SK-N-DZ (cell line): Measurements from ENCODE around the gene ANK2.

Source experiments
- DNase-seq: peaks from one replicate; pipeline ENCODE4 v3.0.0-alpha.2; 2015; ENCODE audit warnings: low spot score

Gene ANK2

GRCh38 chr4:113335746-113336145, 286.3 kb downstream of the ANK2 start:
- DNase-seq: no peak

- DNase-seq: no peak
Measured at GRCh38 chr4:113336556-113336955, 287.1 kb downstream of the ANK2 start.

GRCh38 chr4:113339430-113339813, 290.0 kb downstream of the ANK2 start:
- no peak for DNase-seq

- no peak for DNase-seq
Measured at GRCh38 chr4:113344100-113344499, 294.6 kb downstream of the ANK2 start.

- DNase-seq: no peak
Measured at GRCh38 chr4:113347245-113347644, 297.8 kb downstream of the ANK2 start.

- no peak for DNase-seq
Measured at GRCh38 chr4:113349430-113349829, 300.0 kb downstream of the ANK2 start.

DNA sequence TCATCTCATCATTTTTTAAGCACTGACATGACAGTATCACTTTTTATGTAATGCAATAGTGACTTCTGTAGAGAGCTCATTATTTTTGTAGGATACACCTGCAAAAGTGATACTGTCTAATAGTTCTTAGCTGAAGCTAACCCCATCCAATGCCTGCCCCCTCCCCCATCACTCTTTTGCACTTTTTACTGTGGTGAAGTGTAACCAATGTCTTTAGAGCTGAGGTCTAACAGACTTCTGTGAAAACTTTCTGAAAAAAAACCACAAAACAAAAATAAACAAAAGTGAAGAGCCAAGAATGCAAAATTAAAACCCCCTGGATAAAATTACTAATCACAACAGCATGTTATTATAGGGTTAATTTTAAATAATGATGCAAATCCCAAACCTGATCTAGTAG, 301.1 kb downstream of the ANK2 start:
- DNase-seq: no peak

GRCh38 chr4:113355550-113356371, 306.3 kb downstream of the ANK2 start:
- DNase-seq: no peak

DNA sequence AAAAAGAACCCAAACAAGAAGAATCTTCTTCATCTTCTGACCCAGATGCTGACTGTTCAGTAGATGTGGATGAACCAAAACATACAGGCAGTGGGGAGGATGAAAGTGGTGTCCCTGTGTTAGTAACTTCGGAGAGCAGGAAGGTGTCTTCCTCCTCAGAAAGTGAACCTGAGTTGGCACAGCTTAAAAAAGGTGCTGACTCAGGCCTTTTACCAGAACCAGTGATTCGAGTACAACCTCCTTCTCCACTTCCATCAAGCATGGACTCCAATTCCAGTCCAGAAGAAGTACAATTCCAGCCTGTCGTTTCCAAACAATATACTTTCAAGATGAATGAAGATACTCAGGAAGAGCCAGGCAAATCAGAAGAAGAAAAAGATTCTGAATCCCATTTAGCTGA, 307.0 kb downstream of the ANK2 start:
- DNase-seq: no peak

DNA sequence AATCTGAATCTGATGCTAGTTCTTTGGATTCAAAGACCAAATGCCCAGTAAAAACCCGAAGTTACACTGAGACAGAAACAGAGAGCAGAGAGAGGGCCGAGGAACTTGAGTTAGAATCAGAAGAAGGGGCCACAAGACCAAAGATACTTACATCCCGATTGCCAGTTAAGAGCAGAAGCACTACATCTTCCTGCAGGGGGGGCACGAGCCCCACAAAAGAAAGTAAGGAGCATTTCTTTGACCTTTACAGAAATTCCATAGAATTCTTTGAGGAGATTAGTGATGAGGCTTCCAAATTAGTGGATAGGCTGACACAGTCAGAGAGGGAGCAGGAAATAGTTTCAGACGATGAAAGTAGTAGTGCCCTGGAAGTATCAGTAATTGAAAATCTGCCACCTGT, 309.3 kb downstream of the ANK2 start:
- no peak for DNase-seq

DNA sequence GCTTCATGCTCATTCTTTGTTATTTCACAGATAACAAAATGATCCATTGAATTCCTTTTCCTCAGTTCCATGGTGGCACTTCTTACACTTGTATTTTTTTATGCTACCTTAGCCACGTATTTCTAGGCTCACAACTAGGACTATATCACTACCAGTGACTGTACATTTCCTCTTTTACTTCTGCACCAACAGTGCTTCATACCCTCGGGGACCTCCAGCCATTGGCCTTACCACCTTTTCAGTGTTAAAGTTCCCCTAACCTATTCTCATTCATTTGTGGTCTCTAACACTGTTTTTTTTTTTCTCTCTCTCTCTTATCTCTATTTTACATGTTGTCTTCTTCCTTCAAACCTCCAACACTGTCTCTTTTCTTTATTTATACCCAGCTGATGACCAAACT, 315.9 kb downstream of the ANK2 start:
- DNase-seq: no peak

DNA sequence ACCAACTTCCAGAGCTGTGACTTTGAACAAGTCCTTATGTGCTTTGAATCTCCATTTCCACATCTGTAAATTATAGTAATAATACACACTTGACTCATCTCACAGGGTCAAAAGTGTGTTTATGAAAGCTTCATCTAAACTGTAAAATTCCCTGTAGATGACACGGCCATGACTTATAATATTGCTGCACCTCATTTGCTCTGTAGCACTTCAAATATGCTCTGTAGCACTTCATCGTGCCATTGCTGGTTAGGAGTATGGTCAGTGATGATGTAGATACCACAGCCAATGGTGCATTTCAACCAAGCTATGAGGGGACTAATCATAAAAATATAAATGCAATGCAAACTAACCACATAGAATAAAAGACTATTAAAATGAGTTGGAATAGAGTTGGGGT, 318.6 kb downstream of the ANK2 start:
- DNase-seq: no peak

GRCh38 chr4:113371111-113371510, 321.7 kb downstream of the ANK2 start:
- no peak for DNase-seq

DNA sequence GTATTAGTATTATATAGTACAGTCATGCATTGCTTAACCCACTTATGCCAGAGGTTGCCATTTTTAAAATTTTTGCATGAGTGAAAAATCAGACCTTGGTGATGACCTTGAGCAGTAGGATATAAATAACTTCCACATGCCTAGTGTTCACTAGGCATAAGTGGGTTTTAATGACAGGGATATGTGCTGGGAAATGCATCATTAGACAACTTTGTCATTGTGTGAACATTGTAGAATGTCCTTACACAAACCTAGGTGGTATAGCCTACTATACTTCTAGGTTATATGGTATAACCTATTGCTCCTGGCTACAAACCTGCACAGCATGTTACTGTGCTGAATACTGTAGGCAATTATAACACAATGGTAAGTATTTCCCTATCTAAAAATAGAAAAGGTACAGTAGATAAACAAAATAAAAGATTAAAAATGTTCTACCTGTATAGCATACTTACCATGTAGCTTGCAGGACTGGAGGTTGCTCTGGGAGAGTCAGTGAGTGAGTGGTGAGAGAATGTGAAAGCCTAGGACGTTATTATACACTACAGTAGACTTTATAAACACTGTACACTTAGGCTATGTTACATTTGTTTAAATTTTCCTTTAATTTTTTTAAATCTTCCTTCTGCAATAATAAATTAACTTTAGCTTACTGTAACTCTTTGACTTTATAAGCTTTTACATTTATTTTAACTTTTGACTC, 326.7 kb downstream of the ANK2 start:
- no peak for DNase-seq

DNA sequence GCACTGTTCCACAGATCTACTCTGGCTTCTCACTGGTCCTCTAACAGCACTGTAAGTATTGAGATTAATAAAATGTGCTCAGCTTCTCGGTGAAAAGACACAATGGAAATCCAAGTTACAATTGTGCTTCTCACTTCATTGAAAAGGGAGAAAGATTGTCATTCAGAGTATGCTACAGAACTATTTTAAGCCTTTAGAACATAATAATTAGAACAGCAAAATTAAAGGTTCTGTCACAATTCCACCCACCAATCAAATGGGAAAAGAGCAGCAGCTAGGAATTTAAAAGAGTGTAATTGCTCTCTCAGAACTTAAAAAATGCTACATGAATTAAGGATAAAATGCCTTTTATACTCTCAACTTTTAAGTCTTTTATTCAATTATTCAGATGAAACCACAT, 329.4 kb downstream of the ANK2 start:
- DNase-seq: no peak

DNA sequence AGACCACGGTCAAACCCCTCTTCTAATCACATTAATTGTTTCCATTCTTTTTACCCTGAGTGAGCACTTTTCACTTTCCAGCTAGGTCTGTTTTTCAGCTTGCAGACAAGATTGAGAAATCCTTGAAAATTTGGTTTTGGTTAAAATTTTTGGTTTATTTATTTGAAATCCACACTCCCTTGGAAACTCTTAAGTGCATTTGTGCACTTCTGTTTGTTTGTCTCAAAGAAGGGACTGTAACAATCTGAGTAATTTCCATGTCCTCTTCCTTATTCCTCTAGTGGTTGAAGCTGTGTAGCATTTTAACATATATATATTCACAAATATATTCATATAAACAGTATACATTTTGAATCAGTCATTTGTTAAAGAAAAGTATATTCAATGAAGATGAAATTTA, 333.3 kb downstream of the ANK2 start:
- no peak for DNase-seq

GRCh38 chr4:113383111-113383785, 333.8 kb downstream of the ANK2 start:
- DNase-seq: no peak

GRCh38 chr4:113384600-113384999, 335.1 kb downstream of the ANK2 start:
- no peak for DNase-seq

DNA sequence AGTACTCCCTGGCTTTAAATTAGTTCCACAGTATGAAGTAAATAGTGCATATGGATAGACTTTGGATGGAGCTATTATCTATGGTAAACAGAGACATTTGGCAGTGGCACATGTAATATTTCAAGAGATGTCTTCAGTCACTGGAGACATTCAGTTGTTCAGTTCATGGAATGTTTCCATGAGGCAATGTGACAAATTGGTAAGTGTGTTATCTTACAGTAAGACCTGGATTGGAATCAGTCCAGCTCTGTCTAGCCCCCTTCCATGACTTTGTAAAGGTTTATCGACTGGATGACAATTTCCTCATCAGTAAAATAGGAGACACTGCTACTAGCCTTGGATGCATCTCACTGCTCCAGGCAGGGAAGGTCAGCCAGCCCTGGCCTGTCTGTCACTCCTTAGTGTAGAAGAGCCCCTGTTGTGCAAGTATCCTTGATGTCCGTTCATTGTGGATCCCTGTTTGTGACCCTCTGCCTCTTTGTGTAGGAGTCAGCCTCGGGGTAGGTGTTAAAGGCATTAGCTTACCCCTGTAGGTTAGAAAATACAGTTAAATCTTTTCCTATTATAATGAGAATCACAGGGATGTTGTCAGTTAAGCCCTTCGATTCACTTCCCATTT, 335.9 kb downstream of the ANK2 start:
- DNase-seq: no peak

- no peak for DNase-seq
Measured at GRCh38 chr4:113389160-113389559, 339.7 kb downstream of the ANK2 start.

- no peak for DNase-seq
Measured at GRCh38 chr4:113390850-113391249, 341.4 kb downstream of the ANK2 start.

DNA sequence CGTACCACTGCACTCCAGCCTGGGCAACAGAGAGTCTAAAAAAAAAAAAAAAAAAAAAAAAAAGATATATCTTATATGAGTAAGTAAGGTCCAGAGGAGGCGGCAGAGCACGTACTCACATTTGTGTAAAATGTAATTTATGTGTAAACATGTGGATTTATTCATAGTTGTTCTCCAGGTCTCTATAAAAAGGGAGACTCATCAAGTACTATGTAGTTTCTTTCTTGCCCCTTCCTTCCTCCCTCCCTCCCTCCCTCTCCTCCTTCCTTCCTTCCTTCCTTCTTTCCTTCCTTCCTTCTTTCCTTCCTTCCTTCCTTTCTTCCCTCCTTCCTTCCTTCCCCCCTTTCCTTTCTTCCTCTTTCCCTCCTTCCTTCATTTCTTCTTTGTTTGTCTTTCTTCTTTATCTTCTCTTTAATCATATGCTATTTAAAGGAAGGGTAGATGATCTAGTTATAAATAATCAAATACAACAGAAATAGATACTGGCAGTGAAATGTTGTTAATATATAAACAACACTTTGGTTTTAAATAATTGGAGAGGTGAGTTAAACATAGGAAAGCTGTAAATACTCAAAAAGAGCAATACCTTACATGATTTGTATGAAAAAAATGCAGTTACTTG, 344.8 kb downstream of the ANK2 start:
- no peak for DNase-seq
